DOHH2 (cell line): Measurements from ENCODE around the gene TCF12.

Experiments
- H3F3A ChIP-seq: fragments of 200-600 bp; sonication (generic), shearing (Covaris generic); 2 replicates; pipeline ENCODE4 v1.6.0; 2016; ENCODE audit warnings: antibody characterized with exemption, mild to moderate bottlenecking; ENCODE audit not compliant: control insufficient read depth, insufficient read depth
- H3K27ac ChIP-seq: fragments of 200-600 bp; sonication (generic); 2 replicates; pipeline ENCODE4 v1.5.1; 2014; ENCODE audit warnings: low read depth, mild to moderate bottlenecking, low read length, moderate library complexity
- H3K27me3 ChIP-seq: fragments of 200-600 bp; sonication (generic); 2 replicates; pipeline ENCODE4 v1.6.1; 2014; ENCODE audit warnings: mild to moderate bottlenecking, low read length, mixed read lengths; ENCODE audit not compliant: control insufficient read depth
- H3K36me3 ChIP-seq: fragments of 200-600 bp; sonication (generic); 2 replicates; pipeline ENCODE4 v1.6.1; 2014; ENCODE audit warnings: mild to moderate bottlenecking, low read length, moderate library complexity, mixed read lengths; ENCODE audit not compliant: control insufficient read depth
- H3K4me1 ChIP-seq: fragments of 200-600 bp; sonication (generic); 2 replicates; pipeline ENCODE4 v1.6.1; 2014; ENCODE audit warnings: mild to moderate bottlenecking, low read length, mixed read lengths; ENCODE audit not compliant: control insufficient read depth
- H3K4me2 ChIP-seq: fragments of 200-600 bp; sonication (generic); 2 replicates; pipeline ENCODE4 v1.6.0; 2014; ENCODE audit warnings: mild to moderate bottlenecking, low read length, moderate library complexity
- H3K4me3 ChIP-seq: fragments of 200-600 bp; sonication (generic); 2 replicates; pipeline ENCODE4 v1.5.1; 2014; ENCODE audit warnings: mild to moderate bottlenecking, low read length, mixed read lengths
- H3K79me2 ChIP-seq: fragments of 200-600 bp; sonication (generic); 2 replicates; pipeline ENCODE4 v1.6.1; 2014; ENCODE audit warnings: mild to moderate bottlenecking, low read length, mixed read lengths; ENCODE audit not compliant: control insufficient read depth
- H3K9me2 ChIP-seq: fragments of 200-600 bp; sonication (generic); replicated peaks from 2 replicates; pipeline ENCODE4 v1.6.1; 2014; ENCODE audit warnings: mild to moderate bottlenecking, low read length, mixed read lengths; ENCODE audit not compliant: control insufficient read depth
- H3K9me3 ChIP-seq: fragments of 200-600 bp; sonication (generic); 2 replicates; pipeline ENCODE4 v1.6.1; 2014; ENCODE audit warnings: antibody characterized with exemption, low read length, mixed read lengths; ENCODE audit not compliant: control insufficient read depth, insufficient read depth
- H4K20me1 ChIP-seq: fragments of 200-600 bp; sonication (generic); 2 replicates; pipeline ENCODE4 v1.6.0; 2014; ENCODE audit warnings: low read depth, mild to moderate bottlenecking, antibody characterized with exemption, low read length, moderate library complexity; ENCODE audit not compliant: control insufficient read depth, insufficient read depth
- EZH2phosphoT487 ChIP-seq: fragments of 200-600 bp; sonication (generic); IDR thresholded peaks from 2 replicates; pipeline ENCODE4 v1.6.1; 2017; ENCODE audit warnings: borderline replicate concordance, mild to moderate bottlenecking, antibody characterized with exemption, low read length, moderate library complexity, mixed read lengths
- TF ChIP-seq, protein P1 (sequence below): fragments of 200-600 bp; sonication (generic); IDR thresholded peaks from one replicate; pipeline ENCODE4 v1.5.1; 2014; ENCODE audit warnings: antibody characterized with exemption, mild to moderate bottlenecking, low read depth, low read length; ENCODE audit not compliant: poor library complexity, severe bottlenecking

The TCF12 gene

DNA sequence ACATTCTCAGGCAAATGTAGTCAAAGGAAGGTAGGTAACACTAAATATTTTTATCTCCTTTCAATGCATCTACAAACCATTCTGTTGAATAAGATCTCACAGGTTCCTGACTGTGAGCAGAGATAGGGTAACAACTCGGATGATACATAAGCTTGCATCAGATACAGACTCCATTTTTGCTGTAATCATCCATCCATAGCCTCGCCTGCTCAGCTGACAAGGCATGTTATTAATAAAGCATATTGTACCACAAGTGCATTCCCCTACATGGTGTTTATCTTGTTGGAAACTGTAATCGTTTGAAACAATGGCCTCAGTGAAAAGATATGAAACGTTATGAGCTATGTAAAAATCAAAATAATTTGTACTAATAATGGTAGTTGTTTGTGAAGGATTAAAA, 35.4 kb upstream of the TCF12 start:
- H3K27ac ChIP-seq, result no peak overlapping the region
- no peaks in the 10 kb centered on the region for H3K36me3 ChIP-seq
- peaks cover 15% of the 10 kb centered on the region; the same call in 1 of the 2 replicates for H3F3A ChIP-seq
- peaks cover 25% of the 10 kb centered on the region for H3K4me1 ChIP-seq
- H4K20me1 ChIP-seq, result no peaks in the 10 kb centered on the region
- no peak overlapping the region for H3K4me2 ChIP-seq
- H3K9me3 ChIP-seq, result no peaks in the 10 kb centered on the region
- H3K79me2 ChIP-seq, result no peaks in the 10 kb centered on the region
- no peaks in the 10 kb centered on the region for H3K9me2 ChIP-seq
- no peak overlapping the region for H3K4me3 ChIP-seq
- TF ChIP-seq, protein P1, sequence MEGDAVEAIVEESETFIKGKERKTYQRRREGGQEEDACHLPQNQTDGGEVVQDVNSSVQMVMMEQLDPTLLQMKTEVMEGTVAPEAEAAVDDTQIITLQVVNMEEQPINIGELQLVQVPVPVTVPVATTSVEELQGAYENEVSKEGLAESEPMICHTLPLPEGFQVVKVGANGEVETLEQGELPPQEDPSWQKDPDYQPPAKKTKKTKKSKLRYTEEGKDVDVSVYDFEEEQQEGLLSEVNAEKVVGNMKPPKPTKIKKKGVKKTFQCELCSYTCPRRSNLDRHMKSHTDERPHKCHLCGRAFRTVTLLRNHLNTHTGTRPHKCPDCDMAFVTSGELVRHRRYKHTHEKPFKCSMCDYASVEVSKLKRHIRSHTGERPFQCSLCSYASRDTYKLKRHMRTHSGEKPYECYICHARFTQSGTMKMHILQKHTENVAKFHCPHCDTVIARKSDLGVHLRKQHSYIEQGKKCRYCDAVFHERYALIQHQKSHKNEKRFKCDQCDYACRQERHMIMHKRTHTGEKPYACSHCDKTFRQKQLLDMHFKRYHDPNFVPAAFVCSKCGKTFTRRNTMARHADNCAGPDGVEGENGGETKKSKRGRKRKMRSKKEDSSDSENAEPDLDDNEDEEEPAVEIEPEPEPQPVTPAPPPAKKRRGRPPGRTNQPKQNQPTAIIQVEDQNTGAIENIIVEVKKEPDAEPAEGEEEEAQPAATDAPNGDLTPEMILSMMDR, result no peak
- no peak for TF ChIP-seq EZH2phosphoT487
- H3K27me3 ChIP-seq, result no peaks in the 10 kb centered on the region

DNA sequence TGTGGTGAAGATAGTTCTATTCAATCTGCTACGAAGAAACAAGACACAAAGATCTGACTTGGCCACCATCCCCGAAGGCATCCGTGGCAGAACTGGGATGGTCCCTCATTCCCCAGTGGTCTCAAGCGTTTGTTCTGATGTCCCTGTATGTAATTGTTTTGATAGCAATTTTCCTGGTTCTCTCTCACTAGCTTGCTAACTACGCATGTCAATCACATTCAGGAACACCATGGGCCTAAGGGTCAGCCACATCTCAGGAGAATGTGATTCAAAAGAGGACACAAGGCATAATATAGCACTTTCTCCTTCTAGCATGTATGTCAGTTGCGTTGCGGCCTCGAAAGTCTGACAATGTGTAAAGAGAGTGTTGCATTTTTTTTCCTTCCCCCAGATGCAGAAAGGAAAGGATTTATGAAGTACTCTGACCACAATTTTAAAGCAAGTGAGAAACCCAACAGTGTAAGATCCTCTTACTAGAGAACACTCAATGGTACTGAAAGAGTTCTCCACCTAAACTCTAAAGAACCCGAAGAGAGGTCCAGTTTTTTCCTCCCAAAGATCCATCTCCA, 32.0 kb upstream of the TCF12 start:
- H3F3A ChIP-seq, result peaks cover 18% of the 10 kb centered on the region; the same call in 1 of the 2 replicates
- peak overlapping the region; percentile 79 for H3K4me3 ChIP-seq
- H3K27ac ChIP-seq, result peak overlapping the region; percentile 51
- no peaks in the 10 kb centered on the region for H4K20me1 ChIP-seq
- H3K4me1 ChIP-seq, result peaks cover 36% of the 10 kb centered on the region
- no peaks in the 10 kb centered on the region for H3K79me2 ChIP-seq
- H3K36me3 ChIP-seq, result no peaks in the 10 kb centered on the region
- H3K27me3 ChIP-seq, result no peaks in the 10 kb centered on the region
- peak overlapping the region; percentile 76 for H3K4me2 ChIP-seq
- H3K9me3 ChIP-seq, result no peaks in the 10 kb centered on the region
- TF ChIP-seq, protein P1, result no peak
- TF ChIP-seq EZH2phosphoT487, result no peak
- H3K9me2 ChIP-seq, result no peaks in the 10 kb centered on the region

DNA sequence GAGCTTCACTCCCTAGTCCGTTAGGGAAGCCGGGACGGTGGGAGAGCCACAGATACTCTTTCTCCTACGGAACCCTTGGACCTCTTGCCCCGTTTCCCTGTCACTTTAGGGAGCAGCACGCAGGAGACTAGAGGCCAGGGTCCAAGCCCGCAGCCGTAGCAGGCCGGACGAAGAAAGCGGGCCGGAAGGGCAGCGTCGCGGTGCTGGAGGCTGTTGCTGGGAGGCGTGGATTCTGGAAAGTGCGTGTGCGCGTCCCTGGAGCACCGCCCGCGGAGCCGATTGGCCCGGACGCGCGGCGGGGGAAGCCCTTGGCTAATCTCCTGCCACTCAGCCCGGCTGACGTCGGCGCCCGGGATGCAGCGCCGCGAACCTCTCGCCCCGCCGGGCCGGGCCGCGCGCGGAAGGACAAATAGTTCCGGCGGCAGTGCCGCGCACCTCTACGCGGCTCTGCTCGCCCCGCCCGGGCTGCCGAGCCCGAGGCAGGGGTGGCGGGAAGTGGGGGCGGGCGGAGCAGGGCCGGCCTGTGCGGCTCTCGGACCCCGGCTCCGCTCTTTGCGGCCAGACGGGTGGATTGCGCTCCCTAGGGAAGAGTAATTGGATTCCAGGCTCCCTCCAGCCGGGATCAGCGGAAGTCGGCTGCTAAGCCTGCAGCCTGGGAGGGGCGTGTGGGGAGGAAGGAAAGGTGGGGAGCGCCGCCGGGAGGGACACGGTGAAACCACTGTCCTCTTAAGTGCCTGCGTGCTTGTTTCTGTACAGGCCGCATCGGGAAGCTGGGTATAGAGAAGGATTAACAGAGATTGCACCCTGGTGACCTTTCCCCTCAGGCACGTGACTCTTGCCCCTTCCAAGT, 31.3 kb upstream of the TCF12 start:
- H4K20me1 ChIP-seq, result no peaks in the 10 kb centered on the region
- H3K4me2 ChIP-seq, result peak overlapping the region; percentile 76
- H3K27ac ChIP-seq, result peak overlapping the region; percentile 51
- H3K79me2 ChIP-seq, result no peaks in the 10 kb centered on the region
- peaks cover 18% of the 10 kb centered on the region; the same call in 1 of the 2 replicates for H3F3A ChIP-seq
- no peak for TF ChIP-seq EZH2phosphoT487
- TF ChIP-seq, protein P1, result no peak
- no peaks in the 10 kb centered on the region for H3K27me3 ChIP-seq
- H3K4me1 ChIP-seq, result peaks cover 36% of the 10 kb centered on the region
- H3K4me3 ChIP-seq, result peak overlapping the region; percentile 79
- H3K9me3 ChIP-seq, result no peaks in the 10 kb centered on the region
- H3K9me2 ChIP-seq, result no peaks in the 10 kb centered on the region
- H3K36me3 ChIP-seq, result no peaks in the 10 kb centered on the region
